Memory B cell (primary cell): ENCODE measurements around the gene RELN.

Source experiments
- ATAC-seq: fragments of 150-1000 bp; cut with Tn5 transposase; 2 replicates; pipeline ENCODE4 v1.10.0; 2021; ENCODE audit warnings: low read depth, mild to moderate bottlenecking, moderate library complexity
- DNase-seq, 2 donors: peaks; one replicate each; pipeline ENCODE4 v3.0.0; 2022; ENCODE audit warnings: low spot score in 2 of 2
- H3K27ac Mint-ChIP-seq: one replicate; pipeline ENCODE4 v1.8.0; 2022; ENCODE audit warnings: mild to moderate bottlenecking, moderate library complexity, mixed read lengths
- H3K27me3 Mint-ChIP-seq: one replicate; pipeline ENCODE4 v1.8.0; 2022; ENCODE audit warnings: mixed read lengths
- H3K36me3 Mint-ChIP-seq: one replicate; pipeline ENCODE4 v1.8.0; 2022; ENCODE audit warnings: mild to moderate bottlenecking, mixed read lengths
- H3K4me1 Mint-ChIP-seq: one replicate; pipeline ENCODE4 v1.8.0; 2022; ENCODE audit warnings: mixed read lengths
- H3K4me3 Mint-ChIP-seq: one replicate; pipeline ENCODE4 v1.8.0; 2022; ENCODE audit warnings: mild to moderate bottlenecking, moderate library complexity, mixed read lengths
- H3K9me3 Mint-ChIP-seq: one replicate; pipeline ENCODE4 v1.8.0; 2022; ENCODE audit warnings: mixed read lengths

Gene RELN

DNA sequence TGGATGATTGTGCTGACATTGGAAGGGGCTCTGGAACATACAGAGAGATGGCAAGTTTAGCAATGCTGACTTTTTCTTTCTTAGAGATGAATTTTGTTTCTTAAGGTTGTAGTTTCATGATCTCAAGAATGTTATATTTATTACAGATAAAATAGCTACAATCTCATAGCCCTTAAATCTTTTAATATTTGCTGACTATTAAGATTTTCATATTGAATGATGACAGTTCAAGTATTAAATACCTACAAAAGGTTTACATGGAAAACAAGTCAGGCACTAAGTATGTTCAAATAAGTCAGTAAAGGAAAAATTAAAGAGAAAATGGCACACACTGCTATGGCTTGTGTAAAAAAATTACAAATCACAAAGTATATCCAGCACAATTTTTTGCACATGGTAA, 291.4 kb downstream of the RELN start:
- H3K27ac Mint-ChIP-seq: no peak overlapping the region
- no peak overlapping the region for H3K4me3 Mint-ChIP-seq
- H3K4me1 Mint-ChIP-seq: no peaks in the 10 kb centered on the region
- ATAC-seq: no peak
- peaks cover 2% of the 10 kb centered on the region for H3K9me3 Mint-ChIP-seq
- no peaks in the 10 kb centered on the region for H3K36me3 Mint-ChIP-seq
- no peaks in the 10 kb centered on the region for H3K27me3 Mint-ChIP-seq
- no peak for DNase-seq

DNA sequence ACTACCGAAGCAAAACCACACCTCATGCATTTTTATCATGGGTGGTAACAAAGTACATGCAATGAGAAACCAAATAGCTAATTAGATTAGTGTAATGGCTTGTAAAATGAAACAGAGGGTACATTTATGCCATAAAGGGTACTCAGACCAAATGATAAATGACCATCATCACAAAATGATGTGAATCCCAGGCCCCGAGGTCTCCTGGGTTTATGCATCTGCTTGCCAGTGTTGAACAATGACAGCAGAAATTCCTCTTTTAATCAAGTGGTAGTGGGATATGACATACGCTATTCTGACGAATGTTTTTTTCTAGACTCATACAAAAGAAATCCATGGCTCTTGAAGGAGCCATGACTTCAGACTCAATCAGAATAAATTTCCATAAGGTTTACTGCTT, 293.9 kb downstream of the RELN start:
- H3K4me1 Mint-ChIP-seq: no peaks in the 10 kb centered on the region
- H3K9me3 Mint-ChIP-seq: peaks cover 4% of the 10 kb centered on the region
- H3K27ac Mint-ChIP-seq: no peak overlapping the region
- no peaks in the 10 kb centered on the region for H3K36me3 Mint-ChIP-seq
- ATAC-seq (no peak), DNase-seq (no peak)
- no peak overlapping the region for H3K4me3 Mint-ChIP-seq
- H3K27me3 Mint-ChIP-seq: peaks cover 2% of the 10 kb centered on the region

DNA sequence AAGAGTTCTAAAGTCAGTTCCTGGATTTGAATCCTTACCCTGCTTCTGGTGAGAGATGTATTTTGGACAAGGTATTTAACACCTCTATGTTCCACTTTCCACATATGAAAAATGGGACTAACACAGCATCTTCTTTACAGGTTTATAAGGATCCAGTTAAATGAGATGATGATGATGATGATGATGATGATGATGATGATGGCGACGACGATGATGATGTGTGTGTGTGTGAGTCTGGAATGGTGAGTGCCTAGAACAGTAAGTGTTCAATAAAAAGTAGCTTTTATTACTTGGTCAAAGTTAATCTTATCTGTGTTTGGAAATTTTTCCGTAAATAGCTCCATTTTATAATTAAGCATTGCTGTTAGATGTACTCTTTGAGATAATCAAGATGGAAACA, 295.2 kb downstream of the RELN start:
- Mint-ChIP-seq H3K4me1 (no peaks in the 10 kb centered on the region), H3K36me3 (no peaks in the 10 kb centered on the region), H3K4me3 (no peak overlapping the region), H3K27me3 (peaks cover 2% of the 10 kb centered on the region), H3K9me3 (peaks cover 4% of the 10 kb centered on the region), H3K27ac (no peak overlapping the region)
- ATAC-seq (no peak), DNase-seq (no peak)

DNA sequence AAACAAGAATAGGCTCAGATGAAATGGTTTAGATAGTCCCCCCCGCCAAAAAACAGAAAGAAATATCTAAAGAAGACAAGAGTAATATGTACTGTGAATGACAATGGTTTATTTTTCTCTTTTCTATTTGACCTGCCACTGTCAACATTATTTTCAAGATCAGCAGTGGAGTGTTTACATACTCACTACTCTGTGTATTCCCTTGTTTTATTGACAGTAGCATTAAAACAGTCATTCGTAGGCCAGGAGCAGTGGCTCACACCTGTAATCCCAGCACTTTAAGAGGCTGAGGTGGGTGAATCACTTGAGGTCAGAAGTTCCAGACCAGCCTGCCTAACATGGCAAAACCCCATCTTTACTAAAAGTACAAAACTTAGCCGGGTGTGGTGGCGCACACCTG, 298.2 kb downstream of the RELN start:
- ATAC-seq: no peak
- no peak overlapping the region for H3K4me3 Mint-ChIP-seq
- peaks cover 2% of the 10 kb centered on the region for H3K9me3 Mint-ChIP-seq
- peaks cover 2% of the 10 kb centered on the region for H3K27me3 Mint-ChIP-seq
- H3K27ac Mint-ChIP-seq: no peak overlapping the region
- H3K4me1 Mint-ChIP-seq: no peaks in the 10 kb centered on the region
- no peak for DNase-seq
- H3K36me3 Mint-ChIP-seq: no peaks in the 10 kb centered on the region

DNA sequence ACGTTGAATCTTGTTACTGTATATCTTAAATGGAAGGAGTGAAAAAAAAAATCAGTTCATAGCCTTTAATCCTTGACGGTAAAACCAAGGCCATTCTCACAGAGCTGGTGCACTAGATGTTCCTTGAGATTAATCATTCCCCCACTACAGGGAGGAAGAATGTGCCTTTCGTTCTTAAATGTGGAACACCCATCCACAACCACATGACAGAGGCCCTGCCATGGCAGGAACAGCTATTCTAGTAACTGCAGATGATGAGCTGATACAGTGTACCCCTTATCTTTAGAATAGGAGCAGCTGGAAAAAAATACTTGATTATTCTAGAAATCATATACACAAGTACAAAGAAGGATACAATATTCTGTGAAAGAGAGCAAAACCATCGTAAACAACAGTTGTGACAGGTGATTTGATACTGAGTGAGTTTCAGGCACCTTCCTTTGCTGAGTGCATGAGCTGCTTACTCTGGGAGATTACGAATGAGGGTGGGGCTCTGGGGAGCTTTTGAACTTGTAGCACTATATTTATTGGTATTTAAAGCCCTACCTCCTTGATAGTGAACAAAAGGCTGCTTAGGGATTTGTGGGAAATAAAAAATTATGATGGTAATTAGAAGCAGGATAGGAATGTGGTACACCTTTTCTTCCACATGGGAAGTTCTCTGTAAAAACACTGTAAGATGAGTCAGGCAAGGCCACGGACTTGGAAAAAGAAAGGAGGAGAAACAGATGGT, 299.1 kb downstream of the RELN start:
- Mint-ChIP-seq H3K4me1 (no peaks in the 10 kb centered on the region), H3K4me3 (no peak overlapping the region), H3K9me3 (peaks cover 2% of the 10 kb centered on the region), H3K27me3 (peaks cover 2% of the 10 kb centered on the region), H3K27ac (no peak overlapping the region), H3K36me3 (no peaks in the 10 kb centered on the region)
- DNase-seq: no peak
- ATAC-seq: no peak

DNA sequence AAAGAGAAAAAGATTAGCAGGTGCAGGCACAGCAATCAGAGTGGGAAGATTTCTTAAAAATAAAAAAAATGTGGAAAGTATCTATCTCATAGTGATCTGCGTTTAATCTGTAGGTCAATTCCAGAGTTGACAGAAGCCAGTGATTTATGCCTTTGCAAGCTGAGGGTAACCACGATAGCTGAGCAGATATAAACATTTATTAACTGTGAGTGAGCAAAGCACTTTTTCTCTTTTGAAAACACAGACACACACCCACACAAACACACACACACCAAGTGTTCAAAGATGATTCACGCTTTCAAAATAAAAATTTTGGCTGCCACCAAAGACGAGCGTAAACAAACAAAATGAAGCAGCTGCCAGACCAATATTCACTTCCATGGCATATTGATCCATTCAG, 300.2 kb downstream of the RELN start:
- H3K4me3 Mint-ChIP-seq: no peak overlapping the region
- no peak for DNase-seq
- no peaks in the 10 kb centered on the region for H3K36me3 Mint-ChIP-seq
- ATAC-seq: no peak
- H3K4me1 Mint-ChIP-seq: no peaks in the 10 kb centered on the region
- peaks cover 2% of the 10 kb centered on the region for H3K27me3 Mint-ChIP-seq
- no peak overlapping the region for H3K27ac Mint-ChIP-seq
- H3K9me3 Mint-ChIP-seq: peaks cover 2% of the 10 kb centered on the region

DNA sequence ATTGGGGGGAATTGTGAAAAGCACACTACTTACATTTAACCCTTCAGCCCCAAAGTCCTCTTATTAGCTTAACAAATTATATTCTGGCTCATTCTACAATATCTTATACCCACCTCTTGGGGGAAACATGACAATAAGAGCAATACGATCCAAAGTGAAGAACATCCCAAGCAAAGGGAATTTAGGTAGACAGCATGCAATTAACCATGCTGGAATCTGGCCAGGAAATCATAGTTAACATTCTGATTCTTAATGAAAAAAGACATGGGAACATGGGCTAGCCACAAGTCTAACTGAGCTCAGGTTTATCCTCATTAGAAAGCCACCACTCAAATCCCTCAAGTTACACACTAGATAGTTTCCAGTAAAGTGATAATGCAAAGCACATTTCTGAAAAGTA, 301.5 kb downstream of the RELN start:
- no peak for ATAC-seq
- Mint-ChIP-seq H3K27me3 (peaks cover 2% of the 10 kb centered on the region), H3K36me3 (no peaks in the 10 kb centered on the region), H3K4me1 (no peaks in the 10 kb centered on the region), H3K27ac (no peak overlapping the region), H3K4me3 (no peak overlapping the region), H3K9me3 (peaks cover 2% of the 10 kb centered on the region)
- DNase-seq: no peak

DNA sequence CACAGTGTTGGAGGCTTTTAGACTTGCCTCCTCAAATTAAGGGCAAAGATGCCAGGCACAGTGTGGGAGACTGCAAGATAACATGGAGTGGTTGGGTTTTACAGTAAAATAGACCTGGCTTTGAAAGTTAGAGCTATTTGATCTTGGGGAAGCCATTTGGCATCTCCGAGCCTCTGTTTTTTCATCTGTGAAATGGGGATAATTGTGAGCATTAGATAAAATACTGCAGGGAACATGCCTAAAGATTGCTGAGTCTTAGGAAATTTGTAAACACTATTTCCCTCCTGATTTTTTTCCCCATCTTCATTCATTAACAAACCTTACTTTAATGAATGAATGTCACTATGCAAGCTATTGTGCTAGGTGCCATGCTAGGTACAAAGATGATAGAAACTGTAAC, 302.2 kb downstream of the RELN start:
- no peaks in the 10 kb centered on the region for H3K36me3 Mint-ChIP-seq
- no peak overlapping the region for H3K27ac Mint-ChIP-seq
- no peaks in the 10 kb centered on the region for H3K4me1 Mint-ChIP-seq
- H3K9me3 Mint-ChIP-seq: no peaks in the 10 kb centered on the region
- DNase-seq: no peak
- H3K4me3 Mint-ChIP-seq: no peak overlapping the region
- no peaks in the 10 kb centered on the region for H3K27me3 Mint-ChIP-seq
- ATAC-seq: no peak

DNA sequence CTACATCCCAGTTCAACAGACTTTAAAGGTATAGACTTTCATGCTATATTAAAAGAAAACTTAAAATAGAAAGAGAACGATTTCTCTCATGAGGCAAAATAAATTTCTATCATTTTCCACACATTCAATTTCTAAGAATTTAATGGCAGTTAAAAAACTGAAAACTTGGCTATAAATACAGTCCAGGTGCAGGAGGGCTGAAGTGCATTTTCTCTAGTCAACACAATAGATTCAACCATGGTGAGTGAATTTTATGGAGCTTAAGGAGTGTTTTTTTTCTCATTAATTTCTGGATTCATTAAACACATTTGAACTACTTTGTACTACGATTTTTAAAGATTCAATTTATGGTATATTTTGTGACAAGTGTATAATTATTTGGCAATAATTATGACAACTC, 302.7 kb downstream of the RELN start:
- no peaks in the 10 kb centered on the region for H3K27me3 Mint-ChIP-seq
- H3K36me3 Mint-ChIP-seq: no peaks in the 10 kb centered on the region
- H3K27ac Mint-ChIP-seq: no peak overlapping the region
- no peaks in the 10 kb centered on the region for H3K9me3 Mint-ChIP-seq
- no peak for DNase-seq
- ATAC-seq: no peak
- no peak overlapping the region for H3K4me3 Mint-ChIP-seq
- no peaks in the 10 kb centered on the region for H3K4me1 Mint-ChIP-seq

DNA sequence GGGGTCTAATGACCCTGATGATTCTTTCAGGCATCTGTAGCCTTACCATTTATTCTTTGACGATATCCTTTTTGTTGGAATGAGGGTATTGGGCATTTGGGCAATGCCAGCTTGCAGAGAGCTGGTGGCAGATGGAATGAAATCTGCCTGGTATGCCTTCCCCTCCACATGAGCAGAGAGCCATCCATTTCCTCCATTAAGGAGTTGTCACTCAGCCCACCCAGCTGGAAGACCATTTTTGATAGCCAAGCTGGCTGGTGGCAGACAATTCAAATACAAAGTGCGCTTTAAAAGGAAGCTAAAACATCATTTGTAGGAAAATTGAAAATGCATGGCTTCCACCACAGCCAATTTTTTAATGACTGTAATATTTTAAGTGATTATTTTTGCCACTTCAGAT, 303.4 kb downstream of the RELN start:
- no peaks in the 10 kb centered on the region for H3K27me3 Mint-ChIP-seq

DNA sequence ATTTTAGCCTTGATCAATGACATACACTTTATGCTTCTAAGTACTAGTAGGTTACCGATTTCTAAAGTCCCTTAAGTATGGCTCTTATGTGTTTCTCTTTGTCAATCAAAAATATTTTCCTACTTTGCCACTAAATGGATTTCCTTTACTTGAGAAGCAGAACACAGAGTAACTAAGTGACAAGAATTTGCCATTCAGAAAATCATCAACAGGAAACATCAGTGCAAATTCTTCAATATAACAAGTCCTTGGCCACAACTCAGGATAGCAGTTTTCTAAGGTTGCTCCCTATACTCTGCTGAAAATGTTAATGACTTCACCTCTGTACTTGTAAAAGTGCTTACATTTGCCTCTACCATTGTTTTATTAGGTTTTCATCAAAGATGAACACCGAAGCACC, 303.8 kb downstream of the RELN start:
- DNase-seq (no peak), ATAC-seq (no peak)
- Mint-ChIP-seq H3K27me3 (no peaks in the 10 kb centered on the region), H3K9me3 (no peaks in the 10 kb centered on the region), H3K4me1 (no peaks in the 10 kb centered on the region), H3K27ac (no peak overlapping the region), H3K4me3 (no peak overlapping the region), H3K36me3 (no peaks in the 10 kb centered on the region)

More for the DNA sequence above, 303.4 kb downstream of the RELN start:
- Mint-ChIP-seq H3K4me1 (no peaks in the 10 kb centered on the region), H3K9me3 (no peaks in the 10 kb centered on the region), H3K4me3 (no peak overlapping the region), H3K27ac (no peak overlapping the region), H3K36me3 (no peaks in the 10 kb centered on the region)
- ATAC-seq (no peak), DNase-seq (no peak)

DNA sequence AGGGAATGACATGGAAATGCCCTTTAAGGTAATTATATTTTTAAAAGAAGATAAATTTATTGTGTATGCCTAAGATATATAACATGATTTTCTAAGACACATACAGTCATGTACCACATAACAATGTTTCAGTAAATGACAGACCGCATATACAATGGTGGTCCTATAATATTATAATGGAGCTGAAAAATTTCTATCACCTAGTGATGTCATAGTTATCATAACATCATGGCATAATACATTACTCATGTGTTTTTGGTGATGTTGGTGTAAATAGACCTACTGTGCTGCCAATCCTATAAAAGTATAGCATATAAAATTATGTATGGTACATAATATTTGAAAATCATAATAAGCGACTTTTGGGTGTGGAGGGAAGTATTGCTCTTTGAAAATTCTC, 306.1 kb downstream of the RELN start:
- Mint-ChIP-seq H3K27me3 (no peaks in the 10 kb centered on the region), H3K4me1 (no peaks in the 10 kb centered on the region), H3K4me3 (no peak overlapping the region), H3K27ac (no peak overlapping the region), H3K9me3 (no peaks in the 10 kb centered on the region), H3K36me3 (no peaks in the 10 kb centered on the region)
- DNase-seq: no peak
- no peak for ATAC-seq

DNA sequence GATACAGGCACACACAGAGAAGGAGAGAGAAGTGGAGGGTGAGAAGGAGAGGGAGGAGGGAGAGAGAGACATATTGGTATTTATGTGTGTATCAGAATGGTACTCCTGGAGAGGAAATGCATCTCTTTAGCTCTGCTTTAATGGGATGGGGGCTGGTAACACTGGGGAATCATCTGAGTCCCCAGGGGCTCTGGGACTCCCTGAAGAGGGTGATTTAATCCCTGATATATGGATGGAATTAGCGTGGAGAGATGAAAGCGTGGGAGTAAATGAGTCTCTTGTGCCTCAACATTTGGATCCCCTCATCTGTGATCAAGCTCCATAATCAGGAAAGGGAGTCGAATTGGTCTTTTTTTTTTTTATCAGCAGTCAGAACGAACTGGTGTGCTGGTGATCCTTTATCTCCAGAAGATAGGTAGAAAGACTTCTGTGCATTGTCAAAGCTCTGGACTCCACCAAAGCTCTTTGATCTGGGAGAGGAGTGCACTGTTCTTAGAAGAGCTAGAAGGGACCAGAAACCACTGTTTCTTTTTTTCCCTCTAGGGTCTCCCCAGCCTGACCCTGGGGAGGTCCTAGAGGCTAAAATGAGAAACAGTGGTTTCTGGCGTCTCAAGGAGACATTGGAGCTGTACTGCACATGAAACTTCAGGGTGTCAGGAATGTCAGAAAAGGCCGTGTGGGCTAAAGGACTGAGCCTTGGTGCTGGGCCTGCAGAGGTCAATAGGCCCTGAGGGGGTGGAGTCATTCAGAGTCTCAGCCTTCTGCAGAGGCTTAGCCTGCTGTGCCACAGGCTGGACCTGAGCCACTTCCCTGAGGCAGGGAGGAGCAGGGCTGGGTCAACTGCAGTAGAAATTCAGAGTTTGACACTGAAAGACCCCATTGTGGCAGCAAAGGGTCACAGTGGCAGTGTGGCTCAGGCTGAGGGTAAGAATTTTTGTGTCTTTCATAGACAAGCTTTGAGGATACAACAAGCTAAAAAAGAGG, 309.0 kb downstream of the RELN start:
- DNase-seq: no peak
- no peak overlapping the region for H3K4me3 Mint-ChIP-seq

DNA sequence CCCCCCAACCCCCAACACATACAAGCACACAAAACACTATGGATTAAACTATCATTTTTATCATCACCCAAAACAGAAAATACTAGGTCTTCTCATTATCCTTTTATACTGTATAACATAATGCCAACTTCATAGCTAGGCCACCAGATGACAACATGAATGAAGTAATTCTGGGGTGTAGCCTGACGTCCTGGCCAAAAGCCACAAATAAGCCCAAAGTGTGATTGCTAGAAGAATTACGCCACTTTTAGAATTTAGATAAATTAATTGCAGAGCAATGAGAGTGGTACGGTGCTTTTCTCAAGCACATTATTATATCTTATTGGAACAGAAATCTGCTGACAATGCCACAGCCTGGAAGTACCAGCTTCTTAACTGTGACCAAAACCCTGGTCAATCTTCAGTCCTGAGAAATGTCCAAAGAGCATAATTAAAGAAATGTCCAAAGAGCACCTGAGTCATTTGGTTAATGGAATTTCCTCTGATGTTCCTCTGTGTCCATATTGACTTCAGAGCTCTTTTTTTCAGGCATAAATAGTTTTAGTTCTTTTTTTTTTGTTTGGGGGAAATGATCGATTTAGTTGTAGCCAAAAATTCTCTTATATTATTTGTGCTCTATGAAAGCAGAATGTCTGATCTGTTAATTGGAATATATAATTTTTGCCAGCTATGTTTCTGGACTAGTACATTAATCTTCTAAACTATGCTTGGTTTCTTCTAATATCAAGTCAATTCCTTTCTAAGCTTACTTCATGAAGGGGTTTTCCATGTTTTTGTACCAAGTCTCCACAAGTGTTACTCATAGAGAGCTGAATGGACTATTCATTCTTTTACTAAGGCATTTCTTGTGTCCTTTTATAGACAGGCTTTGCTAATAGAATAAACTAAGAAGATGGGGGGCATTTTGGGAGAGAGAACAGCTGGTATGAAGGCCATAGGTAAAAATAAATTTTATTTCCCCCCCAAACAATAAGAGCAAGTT, 310.0 kb downstream of the RELN start:
- Mint-ChIP-seq H3K4me1 (no peaks in the 10 kb centered on the region), H3K27me3 (no peaks in the 10 kb centered on the region), H3K4me3 (no peak overlapping the region), H3K36me3 (no peaks in the 10 kb centered on the region), H3K9me3 (no peaks in the 10 kb centered on the region), H3K27ac (no peak overlapping the region)
- DNase-seq (no peak), ATAC-seq (no peak)

More for the DNA sequence above, 309.0 kb downstream of the RELN start:
- Mint-ChIP-seq H3K27me3 (no peaks in the 10 kb centered on the region), H3K27ac (no peak overlapping the region), H3K9me3 (no peaks in the 10 kb centered on the region), H3K36me3 (no peaks in the 10 kb centered on the region), H3K4me1 (no peaks in the 10 kb centered on the region)
- no peak for ATAC-seq
